CD4-positive, alpha-beta T cell treated with Interleukin-6 for 4 hours (primary cell): ENCODE results near the gene VN1R4.
"Not testable (repeated sequence)": the region's sequence is repeated elsewhere in the genome, so short reads cannot be mapped to it uniquely, and the experiment has no call there.

ENCODE experiments used
- DNase-seq: peaks from one replicate; pipeline ENCODE4 v3.0.0-alpha.2; 2020; ENCODE audit warnings: mixed read lengths

The VN1R4 gene, protein sequence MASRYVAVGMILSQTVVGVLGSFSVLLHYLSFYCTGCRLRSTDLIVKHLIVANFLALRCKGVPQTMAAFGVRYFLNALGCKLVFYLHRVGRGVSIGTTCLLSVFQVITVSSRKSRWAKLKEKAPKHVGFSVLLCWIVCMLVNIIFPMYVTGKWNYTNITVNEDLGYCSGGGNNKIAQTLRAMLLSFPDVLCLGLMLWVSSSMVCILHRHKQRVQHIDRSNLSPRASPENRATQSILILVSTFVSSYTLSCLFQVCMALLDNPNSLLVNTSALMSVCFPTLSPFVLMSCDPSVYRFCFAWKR

DNA sequence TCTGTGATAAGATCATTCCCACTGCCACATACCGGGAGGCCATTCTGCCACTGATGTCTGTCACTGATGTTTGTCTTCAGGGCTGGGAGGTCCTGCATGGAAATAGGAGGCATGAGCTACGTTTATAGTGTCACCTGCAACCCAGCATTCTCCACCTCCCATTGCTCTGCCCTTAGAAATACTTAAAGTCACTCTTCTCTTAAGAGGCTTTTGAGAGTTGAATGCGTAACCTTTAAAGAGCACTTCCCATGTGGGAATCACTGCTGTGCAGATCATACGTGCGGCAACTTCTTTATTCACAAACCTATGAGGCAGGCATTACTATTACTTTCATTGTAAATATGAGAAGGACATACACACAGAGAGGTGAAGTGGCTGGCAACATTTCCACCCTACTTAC, at the start of gene VN1R4:
Gene VN1R4 (minus strand): TSS at position 101 of the 400 bp plus-strand sequence. CDS start 58 bp downstream, at position 43.
- DNase-seq, result not testable (repeated sequence)

DNA sequence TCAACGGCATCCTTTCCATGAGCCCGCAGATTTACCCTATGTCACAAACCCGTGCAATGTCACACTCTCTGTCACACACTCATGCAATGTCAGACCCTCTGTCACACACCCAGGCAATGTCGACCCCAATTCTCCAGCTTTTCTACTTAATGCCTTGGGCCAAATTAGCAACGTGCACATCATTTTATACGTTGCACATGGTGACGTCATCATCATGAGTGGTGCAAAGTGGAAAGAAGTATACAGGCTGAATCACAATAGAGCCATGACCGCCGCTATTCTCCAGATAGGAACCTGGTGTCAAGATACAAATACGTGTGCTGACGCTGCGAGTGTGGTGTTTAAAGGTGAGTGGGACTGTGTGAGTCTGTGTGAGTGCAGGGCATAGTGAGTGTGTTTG, 44.4 kb upstream of the VN1R4 start:
- no peak for DNase-seq

DNA sequence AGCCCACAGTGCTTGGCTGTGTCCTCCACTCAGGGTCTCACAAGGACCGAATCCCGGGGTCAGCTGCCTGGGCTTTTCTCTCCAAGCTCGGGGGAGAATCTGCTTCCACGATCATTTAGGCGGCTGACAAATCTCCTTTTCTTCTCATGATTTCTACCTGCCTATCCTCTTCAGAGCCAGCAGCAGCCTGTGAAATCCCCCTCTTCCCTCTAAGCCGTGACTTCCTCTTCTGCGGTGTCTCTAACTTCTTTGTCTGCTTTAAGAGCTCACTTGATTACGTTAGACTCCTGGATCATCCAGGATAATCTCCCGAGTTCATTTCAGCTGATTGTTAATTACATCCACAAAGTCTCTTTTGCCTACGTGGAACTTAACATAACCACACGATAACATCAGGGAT, 43.5 kb upstream of the VN1R4 start:
- no peak for DNase-seq

DNA sequence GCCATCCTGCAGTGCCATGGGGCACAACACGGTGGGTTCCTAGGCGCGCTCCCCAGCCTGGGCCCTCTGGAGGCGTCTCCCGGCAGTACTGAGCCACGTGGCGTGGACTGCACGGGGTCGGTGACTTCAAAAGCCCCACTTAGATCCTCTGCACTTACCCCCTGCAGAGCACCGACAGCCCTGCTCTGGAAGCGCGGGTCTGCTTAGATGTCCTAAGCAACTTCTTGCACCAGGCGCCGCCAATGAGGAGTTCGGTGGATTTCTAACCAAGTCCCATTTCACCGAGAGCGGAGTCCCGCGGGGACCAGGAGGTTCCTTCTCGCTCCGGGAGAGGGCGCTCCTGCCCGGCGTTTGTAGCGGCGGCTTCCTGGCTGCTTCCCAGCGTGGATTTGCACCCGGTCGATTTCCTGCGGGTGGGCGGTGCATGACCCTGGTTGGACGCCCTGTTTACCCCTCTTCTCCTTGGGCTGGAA, 40.9 kb upstream of the VN1R4 start:
- no peak for DNase-seq

DNA sequence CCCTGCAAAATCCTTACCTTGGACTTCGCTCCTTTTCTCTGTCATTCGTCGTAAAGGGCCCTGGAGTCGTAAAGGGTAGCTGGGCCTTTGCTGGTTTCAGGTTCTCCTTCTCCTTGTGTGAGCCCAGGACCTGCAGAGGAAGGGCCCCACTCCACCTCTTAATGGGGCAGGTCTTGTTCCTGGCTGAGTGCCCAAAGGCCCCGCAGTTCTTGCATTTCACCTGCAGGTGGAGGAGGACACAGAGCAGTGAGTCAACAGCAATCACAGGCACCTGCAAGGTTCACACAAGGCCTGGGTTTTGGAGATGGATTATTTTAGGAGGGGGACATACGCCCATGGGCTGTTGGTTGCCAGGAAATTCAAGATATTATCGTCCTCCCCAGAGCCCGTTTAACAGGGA, 33.8 kb upstream of the VN1R4 start:
- not testable (repeated sequence) for DNase-seq

DNA sequence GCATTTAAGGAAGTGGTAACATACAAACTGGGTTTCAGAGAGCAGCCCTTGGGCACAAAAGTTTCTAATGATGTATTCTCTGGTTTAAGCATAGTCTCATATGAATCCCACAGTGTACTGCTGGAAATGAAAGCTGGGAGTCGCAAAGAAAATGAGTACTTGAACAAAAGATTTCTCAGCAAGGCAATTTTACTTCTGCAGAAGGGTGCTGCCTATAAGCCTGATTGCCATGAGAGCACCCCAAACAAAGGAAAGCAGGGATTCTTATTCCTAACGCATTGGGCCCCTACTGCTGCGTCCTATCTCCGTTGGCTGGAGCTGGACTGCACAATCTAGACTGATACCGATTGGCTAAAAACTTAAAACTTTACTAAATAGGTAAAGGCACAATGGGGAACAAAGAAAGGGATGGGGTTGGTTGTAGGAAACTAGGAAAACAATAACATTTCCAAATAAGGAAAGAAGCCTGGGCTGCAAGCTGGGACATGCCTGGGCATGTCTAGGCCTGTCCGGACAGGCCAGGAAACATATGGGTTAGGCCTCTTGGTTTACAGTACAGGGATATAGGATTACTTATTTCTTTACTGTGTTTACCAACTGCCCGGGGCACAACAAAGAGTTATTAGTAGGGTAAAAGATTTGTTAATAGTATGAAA, 27.4 kb upstream of the VN1R4 start:
- no peak for DNase-seq

DNA sequence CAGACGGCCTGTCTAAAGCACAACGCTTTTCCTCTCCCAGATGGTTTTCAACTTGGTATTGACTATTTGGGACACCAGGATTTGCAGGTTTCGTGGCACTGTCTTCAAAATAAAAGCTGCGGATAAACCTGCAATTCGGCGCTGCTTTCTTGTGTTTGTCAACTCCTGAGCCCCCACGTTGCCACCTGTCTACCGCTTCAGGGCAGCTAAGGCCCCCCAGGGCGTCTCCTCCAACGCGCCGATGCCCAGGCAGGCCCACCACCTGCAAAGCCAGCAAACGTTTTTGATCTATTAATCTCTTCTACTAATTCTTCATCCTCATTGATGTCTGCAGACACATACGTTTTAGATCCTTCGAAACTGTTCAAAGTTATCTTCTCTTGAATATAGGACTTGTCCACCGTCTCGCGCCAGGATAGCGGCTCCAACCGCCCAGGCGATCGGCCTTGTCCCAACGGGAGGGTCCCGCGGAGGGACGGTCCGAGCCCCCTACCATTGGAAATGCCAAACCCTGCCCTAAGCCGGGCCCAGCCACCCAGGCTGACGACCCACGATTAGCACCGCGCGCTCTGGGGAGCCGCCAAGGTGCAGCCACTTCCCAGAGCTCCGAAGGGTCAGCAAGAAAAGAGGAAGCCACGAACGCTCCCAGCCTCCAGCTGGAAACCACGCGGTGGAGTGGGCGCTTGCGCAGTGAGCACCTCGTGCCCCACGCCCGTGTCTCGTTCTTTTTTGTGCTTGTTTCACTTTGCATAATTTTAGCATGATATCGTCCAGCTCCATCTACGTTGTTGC, 23.4 kb upstream of the VN1R4 start:
- DNase-seq, result no peak

DNA sequence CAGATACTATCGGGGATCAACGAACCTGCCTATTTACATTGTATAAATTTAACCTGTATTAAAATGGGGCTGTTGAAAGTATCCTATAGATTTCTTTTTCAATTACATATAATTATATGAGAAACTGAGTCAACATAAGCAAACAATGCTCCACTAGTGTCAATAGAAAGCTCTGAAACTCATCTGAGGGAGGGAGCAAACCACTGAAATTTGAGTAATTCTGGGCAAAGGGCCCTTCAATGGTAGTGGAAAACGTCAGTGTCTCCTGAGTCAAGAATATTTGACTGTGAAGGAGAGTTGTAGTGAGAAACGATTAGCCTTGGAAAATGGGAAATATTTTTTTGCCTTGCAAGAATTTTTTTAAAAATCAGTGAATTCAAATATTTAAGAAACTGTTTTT, 17.6 kb upstream of the VN1R4 start:
- DNase-seq, result no peak

DNA sequence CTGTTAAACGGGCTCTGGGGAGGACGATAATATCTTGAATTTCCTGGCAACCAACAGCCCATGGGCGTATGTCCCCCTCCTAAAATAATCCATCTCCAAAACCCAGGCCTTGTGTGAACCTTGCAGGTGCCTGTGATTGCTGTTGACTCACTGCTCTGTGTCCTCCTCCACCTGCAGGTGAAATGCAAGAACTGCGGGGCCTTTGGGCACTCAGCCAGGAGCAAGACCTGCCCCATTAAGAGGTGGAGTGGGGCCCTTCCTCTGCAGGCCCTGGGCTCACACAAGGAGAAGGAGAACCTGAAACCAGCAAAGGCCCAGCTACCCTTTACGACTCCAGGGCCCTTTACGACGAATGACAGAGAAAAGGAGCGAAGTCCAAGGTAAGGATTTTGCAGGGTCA, 14.4 kb upstream of the VN1R4 start:
- not testable (repeated sequence) for DNase-seq

DNA sequence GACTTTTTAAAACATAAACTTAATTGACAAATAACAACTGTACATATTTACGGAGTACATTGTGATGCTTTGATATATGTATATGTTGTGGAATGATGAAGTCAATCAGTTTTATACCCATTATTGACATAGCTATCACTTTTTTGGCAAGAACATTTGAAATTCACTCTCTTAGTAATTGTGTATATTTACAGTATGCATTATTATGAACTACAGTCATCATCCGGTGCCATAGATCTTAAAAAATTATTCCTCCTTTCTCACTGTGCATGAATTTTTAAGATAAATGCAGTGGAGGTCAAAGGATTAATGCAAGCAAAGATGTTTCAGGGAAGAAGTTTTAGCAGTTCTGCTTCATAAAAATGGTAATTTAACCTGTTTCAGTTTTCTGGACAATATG, 8.0 kb upstream of the VN1R4 start:
- no peak for DNase-seq

DNA sequence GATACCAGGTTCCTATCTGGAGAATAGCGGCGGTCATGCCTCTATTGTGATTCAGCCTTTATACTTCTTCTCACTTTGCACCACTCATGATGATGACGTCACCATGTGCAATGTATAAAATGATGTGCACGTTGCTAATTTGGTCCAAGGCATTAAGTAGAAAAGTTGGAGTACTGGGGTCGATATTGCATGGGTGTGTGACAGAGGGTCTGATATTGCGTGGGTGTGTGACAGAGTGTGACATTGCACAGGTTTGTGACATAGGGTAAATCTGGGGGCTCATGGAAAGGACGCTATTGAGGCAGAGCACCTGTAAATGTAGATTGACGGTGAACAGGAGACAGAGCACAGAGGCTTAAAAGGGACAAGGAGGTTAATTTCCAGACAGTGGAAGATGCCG, 4.5 kb upstream of the VN1R4 start:
- DNase-seq, result no peak

DNA sequence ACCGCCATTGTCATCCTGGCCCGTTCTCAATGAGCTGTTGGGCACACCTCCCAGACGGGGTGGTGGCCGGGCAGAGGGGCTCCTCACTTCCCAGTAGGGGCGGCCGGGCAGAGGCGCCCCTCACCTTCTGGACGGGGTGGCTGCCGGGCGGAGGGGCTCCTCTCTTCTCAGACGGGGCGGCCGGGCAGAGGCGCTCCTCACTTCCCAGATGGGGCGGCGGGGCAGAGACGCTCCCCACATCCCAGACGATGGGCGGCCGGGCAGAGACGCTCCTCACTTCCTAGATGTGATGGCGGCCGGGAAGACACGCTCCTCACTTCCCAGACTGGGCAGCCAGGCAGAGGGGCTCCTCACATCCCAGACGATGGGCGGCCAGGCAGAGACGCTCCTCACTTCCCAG, 2.3 kb upstream of the VN1R4 start:
- DNase-seq, result not testable (repeated sequence)

DNA sequence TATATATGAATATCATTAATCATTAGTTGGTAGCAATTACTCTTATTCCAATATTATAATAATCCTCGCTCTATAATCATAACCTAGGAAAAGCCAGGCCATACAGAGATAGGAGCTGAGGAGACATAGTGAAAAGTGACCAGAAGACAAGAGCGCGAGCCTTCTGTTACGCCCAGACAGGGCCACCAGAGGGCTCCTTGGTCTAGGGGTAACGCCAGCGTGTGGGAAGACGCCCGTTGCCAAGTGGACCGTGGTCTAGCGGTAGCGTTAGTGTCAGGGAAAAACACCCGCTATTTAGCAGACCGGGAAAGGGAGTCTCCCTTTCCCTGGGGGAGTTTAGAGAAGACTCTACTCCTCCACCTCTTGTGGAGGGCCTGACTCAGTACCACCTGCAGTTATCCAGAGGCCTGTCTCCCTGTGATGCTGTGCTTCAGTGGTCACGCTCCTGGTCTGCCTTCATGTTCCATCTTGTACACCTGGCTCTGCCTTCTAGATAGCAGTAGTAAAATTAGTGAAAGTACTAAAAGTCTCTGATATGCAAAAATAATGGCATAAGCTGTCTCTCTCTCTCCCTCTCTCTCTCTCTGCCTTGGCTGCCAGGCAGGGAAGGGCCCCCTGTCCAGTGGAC, 9.7 kb downstream of the VN1R4 start, which contains the start of gene VN1R2:
Gene VN1R2 (plus strand): TSS at position 578 of the 628 bp plus-strand sequence. CDS start 84 bp downstream, outside the sequence.
- DNase-seq, result not testable (repeated sequence)

DNA sequence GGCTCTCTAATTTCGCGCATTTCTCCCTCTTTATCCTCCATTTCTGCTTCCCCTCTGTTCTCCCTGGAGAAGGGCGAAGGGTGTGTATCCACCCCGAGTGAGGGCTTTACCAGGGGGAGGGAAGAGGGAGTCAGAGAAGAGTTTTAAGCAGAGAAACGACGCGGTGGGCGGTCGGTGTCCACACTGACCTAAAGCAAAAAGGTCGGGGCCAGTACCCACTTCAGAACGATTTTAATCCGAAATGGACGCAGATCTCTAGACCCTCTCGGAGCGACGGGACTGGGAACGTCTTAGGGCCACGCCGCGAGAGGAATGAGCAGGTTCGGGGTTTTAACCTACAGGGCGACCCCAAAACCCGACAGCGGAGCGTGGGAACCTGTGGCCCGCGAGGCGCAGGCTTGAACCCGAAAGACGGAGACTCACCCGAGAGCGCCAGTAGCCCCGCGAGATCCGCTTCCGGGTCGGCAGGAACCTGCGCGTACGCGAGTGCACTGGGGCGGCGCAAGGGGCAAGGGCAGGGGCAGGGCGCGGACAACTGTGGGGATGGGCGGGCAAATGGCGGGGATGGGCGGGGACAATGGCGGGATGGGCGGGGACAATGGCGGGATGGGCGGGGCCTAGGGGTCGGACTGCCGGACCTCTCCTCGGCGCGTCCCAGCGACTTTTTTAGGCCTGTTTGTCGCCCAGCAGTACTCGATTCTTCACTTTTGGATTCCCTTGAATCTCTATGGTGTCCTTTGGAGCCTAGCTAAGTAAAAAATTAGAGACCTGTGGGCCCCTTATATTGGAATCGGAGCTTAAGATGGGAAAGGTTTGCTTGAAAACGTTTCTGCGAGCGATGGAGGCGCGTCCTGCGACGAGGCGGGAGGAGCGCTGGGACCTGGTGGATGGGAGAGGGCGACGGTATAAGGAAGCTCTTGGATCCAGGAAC, 12.8 kb downstream of the VN1R4 start, which contains the start of gene ZNF677:
Gene ZNF677 (minus strand): TSS at position 463 of the 931 bp plus-strand sequence. CDS start 3,323 bp downstream, outside the sequence.
- DNase-seq, result peak; percentile 85

DNA sequence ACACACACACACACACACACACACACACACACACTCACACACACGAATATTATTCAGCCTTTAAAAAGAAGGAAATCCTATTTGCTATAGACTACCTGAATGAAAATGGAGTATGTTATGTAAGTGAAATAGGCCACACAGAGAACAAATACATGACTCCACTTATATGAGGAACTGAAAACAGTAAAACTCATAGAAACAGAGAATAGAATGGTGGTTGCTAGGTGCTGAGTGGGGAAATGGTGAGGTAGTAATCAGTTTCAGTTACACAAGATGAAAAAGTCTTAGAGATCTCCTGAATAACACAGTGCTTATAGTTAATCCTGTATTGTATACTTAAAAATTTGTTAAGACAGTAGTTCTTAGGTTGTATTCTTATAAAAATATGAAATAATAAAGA, 21.0 kb downstream of the VN1R4 start:
- no peak for DNase-seq

DNA sequence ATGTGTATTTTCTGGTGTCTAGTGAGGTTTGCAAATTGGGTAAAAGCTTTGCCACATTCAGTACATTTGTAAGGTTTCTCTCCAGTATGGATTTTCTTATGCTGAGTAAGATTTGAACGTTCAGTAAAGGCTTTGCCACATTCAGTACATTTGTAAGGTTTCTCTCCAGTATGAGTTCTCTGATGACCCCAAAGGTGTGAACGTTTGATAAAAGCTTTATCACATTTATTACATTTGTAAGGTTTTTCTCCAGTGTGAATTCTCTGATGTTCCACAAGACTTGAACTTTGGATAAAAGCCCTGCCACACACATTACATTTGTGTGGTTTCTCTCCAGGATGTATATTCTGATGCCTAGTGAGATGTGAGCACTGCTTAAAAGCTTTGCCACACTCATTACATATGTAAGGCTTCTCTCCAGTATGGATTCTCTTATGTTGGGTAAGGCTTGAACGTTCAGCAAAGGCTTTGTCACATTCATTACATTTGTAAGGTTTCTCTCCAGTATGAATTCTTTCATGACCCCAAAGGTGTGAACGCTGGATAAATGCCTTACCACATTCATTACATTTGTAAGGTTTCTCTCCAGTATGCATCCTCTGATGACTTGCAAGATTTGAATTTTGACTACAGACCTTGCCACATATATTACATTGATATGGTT, 30.3 kb downstream of the VN1R4 start:
- DNase-seq, result no peak

DNA sequence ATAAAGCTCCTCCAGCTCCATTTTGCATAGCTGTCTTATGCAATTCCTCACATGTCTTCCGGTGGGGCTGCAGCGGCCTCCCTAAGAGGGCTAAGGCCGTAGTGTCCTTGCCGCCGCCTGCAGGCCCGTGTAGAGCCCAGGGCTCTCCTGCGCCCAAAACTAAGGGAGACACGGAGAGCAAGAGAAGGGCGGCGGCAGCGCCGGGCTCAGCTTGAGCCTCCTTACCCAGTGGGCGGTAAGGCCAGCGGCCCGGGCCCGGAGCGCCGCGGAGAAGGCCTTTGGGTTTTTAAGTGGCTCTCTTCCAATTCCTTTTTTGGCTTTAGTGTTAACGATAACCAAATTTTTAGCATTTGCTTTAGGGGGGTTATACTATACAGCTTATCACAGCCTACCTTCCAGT, 42.9 kb downstream of the VN1R4 start:
- DNase-seq, result no peak

DNA sequence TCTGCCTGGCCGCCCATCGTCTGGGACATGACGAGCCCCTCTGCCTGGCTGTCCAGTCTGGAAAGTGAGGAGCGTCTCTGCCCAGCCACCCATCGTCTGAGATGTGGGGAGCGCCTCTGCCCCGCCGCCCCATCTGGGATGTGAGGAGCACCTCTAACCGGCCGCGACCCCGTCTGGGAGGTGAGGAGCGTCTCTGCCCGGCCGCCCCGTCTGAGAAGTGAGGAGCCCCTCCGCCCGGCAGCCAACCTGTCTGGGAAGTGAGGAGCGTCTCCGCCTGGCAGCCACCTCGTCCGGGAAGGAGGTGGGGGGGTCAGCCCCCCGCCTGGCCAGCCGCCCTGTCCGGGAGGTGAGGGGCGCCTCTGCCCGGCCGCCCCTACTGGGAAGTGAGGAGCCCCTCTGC, 44.8 kb downstream of the VN1R4 start:
- DNase-seq, result not testable (repeated sequence)
